GM12878 (cell line): Measurements from ENCODE around the gene CHAC2. TPM values are rescaled to one million over a fixed set of nuclear protein-coding genes. Genes with fewer than 3 reads are reported as not detected.

Experiments
- ATF7 ChIP-seq: fragments of 450-650 bp; IDR thresholded peaks from 2 replicates; pipeline ENCODE4 v1.6.1; 2016; ENCODE audit warnings: low read depth, mild to moderate bottlenecking
- BRCA1 ChIP-seq: IDR thresholded peaks from 2 replicates; pipeline ENCODE4 v1.6.1; 2011; ENCODE audit warnings: low read depth, low read length, improper control_type of control experiment
- CBX3 ChIP-seq: fragments of 200-600 bp; sonication (generic); IDR thresholded peaks from 2 replicates; pipeline ENCODE4 v1.6.1; 2016; ENCODE audit warnings: low read depth, borderline replicate concordance
- PML ChIP-seq: IDR thresholded peaks from 2 replicates; pipeline ENCODE4 v1.6.1; 2012; ENCODE audit warnings: low read length, inconsistent platforms
- PRDM15 ChIP-seq: fragments of 450-650 bp; formaldehyde crosslinking; IDR thresholded peaks from 2 replicates; pipeline ENCODE4 v1.4.0; 2020; ENCODE audit warnings: mild to moderate bottlenecking, moderate library complexity
- STAT1 ChIP-seq: fragments of 450-650 bp; conservative IDR thresholded peaks from 2 replicates; pipeline ENCODE4 v1.6.1; 2014; ENCODE audit warnings: antibody characterized with exemption, mild to moderate bottlenecking
- polyA plus RNA-seq, 11 experiments: library from polyadenylated mRNA; depleted of rRNA in 4 of 11; unstranded in 6 of 11; stranded (reverse) in 5 of 11; fragments of >200 nt; fragmentation: Nextera tagmentation in 4 of 11; fragmentation: Illumina TruSeq in 1 of 11; extraction: Ambion mirVana in 4 of 11; extraction: Trizol in 1 of 11; gene quantifications; 1 replicate in 1 of 11; 2 replicates in 10 of 11; pipeline versions ENCODE4 v1.2.1 to v1.2.3, GENCODE V29; 2011 to 2016; ENCODE audit warnings: inconsistent platforms in 2 of 11, missing spikeins in 2 of 11, low read depth in 1 of 11
- total RNA-seq, 4 experiments: library from RNA; depleted of rRNA in 3 of 4; stranded (reverse); fragments of >200 nt in 3 of 4; fragmentation: Illumina TruSeq in 1 of 4; extraction: Trizol in 1 of 4; gene quantifications; 2 replicates each; pipeline versions ENCODE4 v1.2.1 to v1.2.3, GENCODE V29; 2013 to 2021
- TF ChIP-seq, protein P1 (sequence below): fragments of 450-650 bp; formaldehyde crosslinking; IDR thresholded peaks from 2 replicates; pipeline ENCODE4 v1.4.0; 2022; ENCODE audit warnings: mild to moderate bottlenecking, moderate library complexity
- TF ChIP-seq, protein P2 (sequence below): IDR thresholded peaks from 2 replicates; pipeline ENCODE4 v1.6.1; 2012; ENCODE audit warnings: mild to moderate bottlenecking, low read depth, low read length
- TF ChIP-seq, protein P3 (sequence below): fragments of 150-350 bp; IDR thresholded peaks from 2 replicates; pipeline ENCODE4 v1.6.1; 2014; ENCODE audit warnings: mild to moderate bottlenecking, low read depth, low read length
- TF ChIP-seq, protein P4 (sequence below): fragments of 450-650 bp; IDR thresholded peaks from 2 replicates; pipeline ENCODE4 v1.6.1; 2016; ENCODE audit warnings: mild to moderate bottlenecking, moderate library complexity, borderline replicate concordance

CHAC2 gene
- total and polyA plus RNA-seq, 10 of the 15 experiments (the other 5 are each of a cell fraction or from before 2014, with no cell fraction given), result 11.0 to 67.6 (median 25.0) TPM

- TF ChIP-seq, protein P1, sequence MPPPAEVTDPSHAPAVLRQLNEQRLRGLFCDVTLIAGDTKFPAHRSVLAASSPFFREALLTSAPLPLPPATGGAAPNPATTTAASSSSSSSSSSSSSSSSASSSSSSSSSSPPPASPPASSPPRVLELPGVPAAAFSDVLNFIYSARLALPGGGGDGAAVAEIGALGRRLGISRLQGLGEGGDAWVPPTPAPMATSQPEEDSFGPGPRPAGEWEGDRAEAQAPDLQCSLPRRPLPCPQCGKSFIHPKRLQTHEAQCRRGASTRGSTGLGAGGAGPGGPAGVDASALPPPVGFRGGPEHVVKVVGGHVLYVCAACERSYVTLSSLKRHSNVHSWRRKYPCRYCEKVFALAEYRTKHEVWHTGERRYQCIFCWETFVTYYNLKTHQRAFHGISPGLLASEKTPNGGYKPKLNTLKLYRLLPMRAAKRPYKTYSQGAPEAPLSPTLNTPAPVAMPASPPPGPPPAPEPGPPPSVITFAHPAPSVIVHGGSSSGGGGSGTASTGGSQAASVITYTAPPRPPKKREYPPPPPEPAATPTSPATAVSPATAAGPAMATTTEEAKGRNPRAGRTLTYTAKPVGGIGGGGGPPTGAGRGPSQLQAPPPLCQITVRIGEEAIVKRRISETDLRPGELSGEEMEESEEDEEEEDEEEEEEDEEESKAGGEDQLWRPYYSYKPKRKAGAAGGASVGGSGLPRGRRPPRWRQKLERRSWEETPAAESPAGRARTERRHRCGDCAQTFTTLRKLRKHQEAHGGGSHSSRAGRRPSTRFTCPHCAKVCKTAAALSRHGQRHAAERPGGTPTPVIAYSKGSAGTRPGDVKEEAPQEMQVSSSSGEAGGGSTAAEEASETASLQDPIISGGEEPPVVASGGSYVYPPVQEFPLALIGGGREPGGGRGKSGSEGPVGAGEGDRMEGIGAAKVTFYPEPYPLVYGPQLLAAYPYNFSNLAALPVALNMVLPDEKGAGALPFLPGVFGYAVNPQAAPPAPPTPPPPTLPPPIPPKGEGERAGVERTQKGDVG, result no peak
- TF ChIP-seq STAT1 (no peak), ATF7 (peak; percentile 28; the same call in 1 of the 2 replicates), BRCA1 (no peak; the same call in 1 of the 2 replicates), PML (0 out of 2 replicates have a peak, but pooled peaks have one; percentile 44), PRDM15 (no peak), CBX3 (no peak)
- TF ChIP-seq, protein P2, sequence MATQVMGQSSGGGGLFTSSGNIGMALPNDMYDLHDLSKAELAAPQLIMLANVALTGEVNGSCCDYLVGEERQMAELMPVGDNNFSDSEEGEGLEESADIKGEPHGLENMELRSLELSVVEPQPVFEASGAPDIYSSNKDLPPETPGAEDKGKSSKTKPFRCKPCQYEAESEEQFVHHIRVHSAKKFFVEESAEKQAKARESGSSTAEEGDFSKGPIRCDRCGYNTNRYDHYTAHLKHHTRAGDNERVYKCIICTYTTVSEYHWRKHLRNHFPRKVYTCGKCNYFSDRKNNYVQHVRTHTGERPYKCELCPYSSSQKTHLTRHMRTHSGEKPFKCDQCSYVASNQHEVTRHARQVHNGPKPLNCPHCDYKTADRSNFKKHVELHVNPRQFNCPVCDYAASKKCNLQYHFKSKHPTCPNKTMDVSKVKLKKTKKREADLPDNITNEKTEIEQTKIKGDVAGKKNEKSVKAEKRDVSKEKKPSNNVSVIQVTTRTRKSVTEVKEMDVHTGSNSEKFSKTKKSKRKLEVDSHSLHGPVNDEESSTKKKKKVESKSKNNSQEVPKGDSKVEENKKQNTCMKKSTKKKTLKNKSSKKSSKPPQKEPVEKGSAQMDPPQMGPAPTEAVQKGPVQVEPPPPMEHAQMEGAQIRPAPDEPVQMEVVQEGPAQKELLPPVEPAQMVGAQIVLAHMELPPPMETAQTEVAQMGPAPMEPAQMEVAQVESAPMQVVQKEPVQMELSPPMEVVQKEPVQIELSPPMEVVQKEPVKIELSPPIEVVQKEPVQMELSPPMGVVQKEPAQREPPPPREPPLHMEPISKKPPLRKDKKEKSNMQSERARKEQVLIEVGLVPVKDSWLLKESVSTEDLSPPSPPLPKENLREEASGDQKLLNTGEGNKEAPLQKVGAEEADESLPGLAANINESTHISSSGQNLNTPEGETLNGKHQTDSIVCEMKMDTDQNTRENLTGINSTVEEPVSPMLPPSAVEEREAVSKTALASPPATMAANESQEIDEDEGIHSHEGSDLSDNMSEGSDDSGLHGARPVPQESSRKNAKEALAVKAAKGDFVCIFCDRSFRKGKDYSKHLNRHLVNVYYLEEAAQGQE, result 0 out of 2 replicates have a peak, but pooled peaks have one; percentile 22
- TF ChIP-seq, protein P3, sequence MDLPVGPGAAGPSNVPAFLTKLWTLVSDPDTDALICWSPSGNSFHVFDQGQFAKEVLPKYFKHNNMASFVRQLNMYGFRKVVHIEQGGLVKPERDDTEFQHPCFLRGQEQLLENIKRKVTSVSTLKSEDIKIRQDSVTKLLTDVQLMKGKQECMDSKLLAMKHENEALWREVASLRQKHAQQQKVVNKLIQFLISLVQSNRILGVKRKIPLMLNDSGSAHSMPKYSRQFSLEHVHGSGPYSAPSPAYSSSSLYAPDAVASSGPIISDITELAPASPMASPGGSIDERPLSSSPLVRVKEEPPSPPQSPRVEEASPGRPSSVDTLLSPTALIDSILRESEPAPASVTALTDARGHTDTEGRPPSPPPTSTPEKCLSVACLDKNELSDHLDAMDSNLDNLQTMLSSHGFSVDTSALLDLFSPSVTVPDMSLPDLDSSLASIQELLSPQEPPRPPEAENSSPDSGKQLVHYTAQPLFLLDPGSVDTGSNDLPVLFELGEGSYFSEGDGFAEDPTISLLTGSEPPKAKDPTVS, result no peak
- TF ChIP-seq, protein P4, sequence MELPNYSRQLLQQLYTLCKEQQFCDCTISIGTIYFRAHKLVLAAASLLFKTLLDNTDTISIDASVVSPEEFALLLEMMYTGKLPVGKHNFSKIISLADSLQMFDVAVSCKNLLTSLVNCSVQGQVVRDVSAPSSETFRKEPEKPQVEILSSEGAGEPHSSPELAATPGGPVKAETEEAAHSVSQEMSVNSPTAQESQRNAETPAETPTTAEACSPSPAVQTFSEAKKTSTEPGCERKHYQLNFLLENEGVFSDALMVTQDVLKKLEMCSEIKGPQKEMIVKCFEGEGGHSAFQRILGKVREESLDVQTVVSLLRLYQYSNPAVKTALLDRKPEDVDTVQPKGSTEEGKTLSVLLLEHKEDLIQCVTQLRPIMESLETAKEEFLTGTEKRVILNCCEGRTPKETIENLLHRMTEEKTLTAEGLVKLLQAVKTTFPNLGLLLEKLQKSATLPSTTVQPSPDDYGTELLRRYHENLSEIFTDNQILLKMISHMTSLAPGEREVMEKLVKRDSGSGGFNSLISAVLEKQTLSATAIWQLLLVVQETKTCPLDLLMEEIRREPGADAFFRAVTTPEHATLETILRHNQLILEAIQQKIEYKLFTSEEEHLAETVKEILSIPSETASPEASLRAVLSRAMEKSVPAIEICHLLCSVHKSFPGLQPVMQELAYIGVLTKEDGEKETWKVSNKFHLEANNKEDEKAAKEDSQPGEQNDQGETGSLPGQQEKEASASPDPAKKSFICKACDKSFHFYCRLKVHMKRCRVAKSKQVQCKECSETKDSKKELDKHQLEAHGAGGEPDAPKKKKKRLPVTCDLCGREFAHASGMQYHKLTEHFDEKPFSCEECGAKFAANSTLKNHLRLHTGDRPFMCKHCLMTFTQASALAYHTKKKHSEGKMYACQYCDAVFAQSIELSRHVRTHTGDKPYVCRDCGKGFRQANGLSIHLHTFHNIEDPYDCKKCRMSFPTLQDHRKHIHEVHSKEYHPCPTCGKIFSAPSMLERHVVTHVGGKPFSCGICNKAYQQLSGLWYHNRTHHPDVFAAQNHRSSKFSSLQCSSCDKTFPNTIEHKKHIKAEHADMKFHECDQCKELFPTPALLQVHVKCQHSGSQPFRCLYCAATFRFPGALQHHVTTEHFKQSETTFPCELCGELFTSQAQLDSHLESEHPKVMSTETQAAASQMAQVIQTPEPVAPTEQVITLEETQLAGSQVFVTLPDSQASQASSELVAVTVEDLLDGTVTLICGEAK, result peak; percentile 95
These were observed 19.4 kb downstream of the CHAC2 start, which contains the start of the genes ASB3 and ERLEC1 (continued) for GRCh38 chr2:53786705-53787613.
